ENCODE data around the gene TMEM39A. TPM values are rescaled to one million over a fixed set of nuclear protein-coding genes. Genes with fewer than 3 reads are reported as not detected.
A peak's percentile ranks its signal among the peaks of the same experiment; 100 is the strongest.

Gene TMEM39A
- total RNA-seq, 1 donor from 2014 or later: 48.2 TPM

GRCh38 chr3:119470866-119471265 lies 7.5 kb upstream of the TMEM39A start:
- Histone ChIP-seq H3K27ac (no peak overlapping the region), H3K4me3 (no peak overlapping the region), H3K4me1 (peaks cover 18% of the 10 kb centered on the region), H3K9me3 (no peaks in the 10 kb centered on the region), H3K36me3 (peaks cover 43% of the 10 kb centered on the region), H3K27me3 (no peaks in the 10 kb centered on the region)
- intact Hi-C loops (cut with DNase I): no loop called here
- no peak for TF ChIP-seq CTCF (IDR thresholded peaks at IDR 0.05)
- no peak for ATAC-seq
- DNase-seq: no peak

GRCh38 chr3:119469418-119470189 lies 6.2 kb upstream of the TMEM39A start:
- peaks cover 32% of the 10 kb centered on the region for H3K36me3 ChIP-seq
- no peak for ATAC-seq
- H3K4me1 ChIP-seq: peaks cover 18% of the 10 kb centered on the region
- H3K9me3 ChIP-seq: no peaks in the 10 kb centered on the region
- peak overlapping the region; percentile 85 for H3K27ac ChIP-seq
- no peaks in the 10 kb centered on the region for H3K27me3 ChIP-seq
- no peak for DNase-seq
- peak overlapping the region; percentile 100 for H3K4me3 ChIP-seq
- intact Hi-C loops (cut with DNase I): no loop called here
- TF ChIP-seq CTCF (IDR thresholded peaks at IDR 0.05): no peak

- no peaks in the 10 kb centered on the region for H3K27me3 ChIP-seq
- DNase-seq (no peak), ATAC-seq (no peak)
- no peak for TF ChIP-seq CTCF (IDR thresholded peaks at IDR 0.05)
- H3K27ac ChIP-seq: no peak overlapping the region
- peaks cover 23% of the 10 kb centered on the region for H3K4me1 ChIP-seq
- H3K36me3 ChIP-seq: peaks cover 21% of the 10 kb centered on the region
- peak overlapping the region; percentile 100 for H3K4me3 ChIP-seq
- H3K9me3 ChIP-seq: no peaks in the 10 kb centered on the region
- intact Hi-C loops (cut with DNase I): no loop called here
Observed at GRCh38 chr3:119468041-119468440, 4.6 kb upstream of the TMEM39A start.

GRCh38 chr3:119457246-119457645 lies 6.2 kb downstream of the TMEM39A start:
- intact Hi-C loops (cut with DNase I): no loop called here
- no peaks in the 10 kb centered on the region for H3K27me3 ChIP-seq
- no peak overlapping the region for H3K27ac ChIP-seq
- ATAC-seq (peak; percentile 93), DNase-seq (no peak)
- peaks cover 93% of the 10 kb centered on the region for H3K36me3 ChIP-seq
- H3K4me1 ChIP-seq: peaks cover 13% of the 10 kb centered on the region
- no peak for TF ChIP-seq CTCF (IDR thresholded peaks at IDR 0.05)
- no peaks in the 10 kb centered on the region for H3K9me3 ChIP-seq
- H3K4me3 ChIP-seq: no peak overlapping the region

GRCh38 chr3:119456469-119456868 lies 6.9 kb downstream of the TMEM39A start:
- peak; percentile 56 for ATAC-seq
- TF ChIP-seq CTCF (IDR thresholded peaks at IDR 0.05): no peak
- DNase-seq: no peak
- Histone ChIP-seq H3K9me3 (no peaks in the 10 kb centered on the region), H3K27ac (no peak overlapping the region), H3K4me3 (no peak overlapping the region), H3K36me3 (peaks cover 99% of the 10 kb centered on the region), H3K4me1 (peaks cover 5% of the 10 kb centered on the region), H3K27me3 (no peaks in the 10 kb centered on the region)
- intact Hi-C loops (cut with DNase I): no loop called here

Data from upper lobe of right lung (tissue), 1 donor.